ENCODE results near the gene PRRT1. TPM values are rescaled to one million over a fixed set of nuclear protein-coding genes. Genes with fewer than 3 reads are reported as not detected.

PRRT1 gene
- total RNA-seq, 4 donors from 2014 or later: 0.49 to 0.81 (median 0.67) TPM; not detected in 1

DNA sequence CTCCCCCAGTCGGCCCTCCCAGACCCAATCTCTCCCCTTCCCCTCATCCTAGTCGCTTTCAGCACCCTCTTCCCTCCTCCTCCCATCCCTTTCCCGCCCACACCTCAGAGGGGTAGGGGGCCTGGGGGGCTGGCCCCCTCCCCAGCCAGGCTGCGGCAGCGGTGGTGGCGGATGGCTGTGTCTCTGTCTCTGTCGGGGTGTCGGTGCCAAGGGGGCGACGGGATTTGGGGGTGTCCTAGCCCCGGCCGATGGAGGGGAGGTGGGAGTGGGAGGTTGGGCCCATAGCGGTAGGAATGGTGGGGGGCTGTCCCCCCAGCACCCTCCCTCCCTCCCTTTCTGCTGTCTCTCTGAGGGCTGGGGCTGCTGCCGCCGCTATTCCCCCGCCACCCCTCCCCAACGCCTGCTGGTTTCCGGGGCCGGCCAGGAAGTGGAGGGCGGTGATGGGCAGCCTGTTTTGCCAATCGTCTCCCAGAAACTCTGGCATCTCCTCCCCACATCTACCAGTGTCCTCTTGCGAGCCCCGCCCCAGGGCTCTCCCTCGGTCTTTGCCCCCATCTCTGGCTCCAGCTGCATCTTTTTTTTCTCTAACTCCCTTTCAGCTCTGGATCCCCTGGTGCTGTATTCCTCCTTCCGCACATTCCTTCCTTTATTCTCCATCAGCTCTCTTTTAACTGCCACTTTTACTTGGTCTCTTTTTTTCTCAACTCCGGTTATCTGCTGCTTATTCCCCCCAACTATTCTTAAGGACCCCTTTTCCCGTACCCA, 24.2 kb upstream of the PRRT1 start, which contains the start of gene AGPAT1:
AGPAT1 (minus strand) TSS at position 374 of the 765 bp plus-strand sequence. CDS start 4,588 bp downstream, outside the sequence.
- peaks cover 25 to 35% of the 10 kb centered on the region in 2 donors for H3K4me1 ChIP-seq
- intact Hi-C loops (cut with DNase I): no loop called here
- peaks cover 0 to 1% of the 10 kb centered on the region in 2 donors for H3K36me3 ChIP-seq
- peak within 1 kb of the TSS; percentile 94 to 96 (median 94) for H3K27ac ChIP-seq
- peak; percentile 96 for DNase-seq
- H3K27me3 ChIP-seq: no peaks in the 10 kb centered on the region
- TF ChIP-seq POLR2A (IDR thresholded peaks at IDR 0.05): peak in 1 of 2 donors; percentile 80
- TF ChIP-seq, protein P1, sequence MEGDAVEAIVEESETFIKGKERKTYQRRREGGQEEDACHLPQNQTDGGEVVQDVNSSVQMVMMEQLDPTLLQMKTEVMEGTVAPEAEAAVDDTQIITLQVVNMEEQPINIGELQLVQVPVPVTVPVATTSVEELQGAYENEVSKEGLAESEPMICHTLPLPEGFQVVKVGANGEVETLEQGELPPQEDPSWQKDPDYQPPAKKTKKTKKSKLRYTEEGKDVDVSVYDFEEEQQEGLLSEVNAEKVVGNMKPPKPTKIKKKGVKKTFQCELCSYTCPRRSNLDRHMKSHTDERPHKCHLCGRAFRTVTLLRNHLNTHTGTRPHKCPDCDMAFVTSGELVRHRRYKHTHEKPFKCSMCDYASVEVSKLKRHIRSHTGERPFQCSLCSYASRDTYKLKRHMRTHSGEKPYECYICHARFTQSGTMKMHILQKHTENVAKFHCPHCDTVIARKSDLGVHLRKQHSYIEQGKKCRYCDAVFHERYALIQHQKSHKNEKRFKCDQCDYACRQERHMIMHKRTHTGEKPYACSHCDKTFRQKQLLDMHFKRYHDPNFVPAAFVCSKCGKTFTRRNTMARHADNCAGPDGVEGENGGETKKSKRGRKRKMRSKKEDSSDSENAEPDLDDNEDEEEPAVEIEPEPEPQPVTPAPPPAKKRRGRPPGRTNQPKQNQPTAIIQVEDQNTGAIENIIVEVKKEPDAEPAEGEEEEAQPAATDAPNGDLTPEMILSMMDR (IDR thresholded peaks at IDR 0.05): no peak
- WGBS, 2 donors: 0% methylated on average over 19 to 22 of the region's 27 CpGs
- no peaks in the 10 kb centered on the region for H3K9me3 ChIP-seq
- peak within 1 kb of the TSS; percentile 72 to 98 (median 96) for H3K4me3 ChIP-seq (replicated peaks in 1 of 3)

DNA sequence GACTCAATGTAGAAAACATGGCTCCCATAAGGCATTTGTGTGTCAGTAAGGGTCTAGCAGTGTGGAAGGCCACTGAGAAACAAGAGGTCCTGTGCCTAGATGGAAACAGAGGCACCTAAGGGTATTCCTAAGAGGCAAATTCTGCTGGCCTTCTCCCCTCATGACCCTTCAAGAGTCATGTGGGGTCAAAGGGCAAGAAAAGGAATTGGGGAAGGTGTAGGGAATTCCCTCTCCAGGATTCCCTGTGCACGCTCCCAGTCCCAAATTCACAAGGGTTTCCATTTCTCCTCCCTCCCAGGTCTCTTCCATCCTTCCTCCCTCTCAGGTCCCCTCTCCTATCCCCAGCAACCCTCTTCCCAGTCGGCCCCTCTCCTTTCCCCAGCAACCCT, 23.6 kb upstream of the PRRT1 start:
- no peak for TF ChIP-seq POLR2A (IDR thresholded peaks at IDR 0.05)
- TF ChIP-seq, protein P1 (IDR thresholded peaks at IDR 0.05): no peak
- Histone ChIP-seq H3K4me1 (peaks cover 25 to 35% of the 10 kb centered on the region in 2 donors), H3K27ac (peak overlapping the region in 2 of 3 donors; percentile 94), H3K36me3 (peaks cover 0 to 4% of the 10 kb centered on the region in 2 donors), H3K9me3 (no peaks in the 10 kb centered on the region), H3K4me3 (replicated peaks in 1 of 3) (peak overlapping the region; percentile 72 to 98 (median 96)), H3K27me3 (no peaks in the 10 kb centered on the region)
- no peak for DNase-seq
- intact Hi-C loops (cut with DNase I): no loop called here
- 11 to 16% methylated on average over 2 of the region's 2 CpGs for WGBS, 2 donors

DNA sequence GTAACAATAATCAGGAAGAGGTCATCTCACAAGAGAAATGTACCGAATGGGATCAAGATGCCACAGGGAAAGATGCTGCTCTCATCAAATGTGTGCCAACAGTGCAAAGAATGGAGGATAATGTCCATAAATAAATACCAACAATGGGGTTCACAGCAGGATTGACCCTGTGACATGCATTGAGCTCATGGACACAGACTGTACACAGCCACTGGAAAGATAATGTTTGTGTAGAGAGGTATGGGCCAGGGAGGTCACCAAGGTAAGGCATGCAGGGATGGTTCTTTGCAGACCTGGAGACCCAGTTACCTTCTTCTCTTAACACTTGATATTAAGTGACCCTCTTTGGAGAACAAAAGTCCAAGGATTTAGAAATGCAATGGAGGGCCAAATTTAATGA, 22.7 kb upstream of the PRRT1 start:
- Histone ChIP-seq H3K27me3 (no peaks in the 10 kb centered on the region), H3K4me1 (peaks cover 19 to 26% of the 10 kb centered on the region in 2 donors), H3K36me3 (peaks cover 0 to 11% of the 10 kb centered on the region in 2 donors), H3K4me3 (replicated peaks in 1 of 3) (no peak overlapping the region), H3K27ac (no peak overlapping the region), H3K9me3 (no peaks in the 10 kb centered on the region)
- TF ChIP-seq POLR2A (IDR thresholded peaks at IDR 0.05): no peak
- TF ChIP-seq, protein P1 (IDR thresholded peaks at IDR 0.05): no peak
- intact Hi-C loops (cut with DNase I): no loop called here
- no peak for DNase-seq
- WGBS, 2 donors: 88 to 92% methylated on average over 1 of the region's 1 CpG

DNA sequence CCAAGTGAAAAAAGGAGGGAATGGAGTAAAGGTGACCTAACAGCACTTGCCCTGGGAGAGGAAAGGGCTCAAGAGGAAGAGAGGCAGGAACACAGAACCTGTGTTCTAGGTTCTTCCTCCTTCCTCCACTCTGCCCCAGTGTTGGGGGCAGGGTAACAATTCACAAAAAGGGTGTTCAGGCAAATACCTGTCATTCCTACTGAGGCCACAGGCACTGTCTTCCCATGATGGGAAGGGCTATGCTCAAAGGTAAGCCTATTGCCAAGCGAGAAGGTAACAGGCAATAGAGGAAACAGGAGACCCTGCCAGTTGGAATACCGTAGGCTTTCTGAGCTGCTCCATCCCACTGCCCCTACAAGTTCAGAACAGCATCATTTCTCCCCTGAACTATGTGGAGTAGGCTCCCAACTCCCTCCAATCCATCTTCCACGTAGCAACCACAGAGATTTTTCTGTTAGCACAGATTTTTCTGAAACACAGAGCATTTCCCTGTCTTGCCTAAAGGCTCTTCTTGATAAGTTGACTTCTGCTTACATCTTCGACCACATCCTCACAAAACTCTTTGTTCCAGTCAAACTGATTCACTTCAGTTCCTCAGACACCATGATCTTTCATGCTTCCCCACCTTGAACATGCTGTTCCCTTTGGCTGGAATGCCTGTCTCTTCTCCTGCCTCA, 21.4 kb upstream of the PRRT1 start:
- Histone ChIP-seq H3K27me3 (no peaks in the 10 kb centered on the region), H3K4me3 (replicated peaks in 1 of 3) (no peak overlapping the region), H3K36me3 (peaks cover 0 to 16% of the 10 kb centered on the region in 2 donors), H3K27ac (no peak overlapping the region), H3K9me3 (no peaks in the 10 kb centered on the region), H3K4me1 (peaks cover 12 to 19% of the 10 kb centered on the region in 2 donors)
- DNase-seq: no peak
- 72 to 82% methylated on average over 4 of the region's 4 CpGs for WGBS, 2 donors
- intact Hi-C loops (cut with DNase I): no loop called here
- TF ChIP-seq POLR2A (IDR thresholded peaks at IDR 0.05): no peak
- TF ChIP-seq, protein P1 (IDR thresholded peaks at IDR 0.05): no peak

DNA sequence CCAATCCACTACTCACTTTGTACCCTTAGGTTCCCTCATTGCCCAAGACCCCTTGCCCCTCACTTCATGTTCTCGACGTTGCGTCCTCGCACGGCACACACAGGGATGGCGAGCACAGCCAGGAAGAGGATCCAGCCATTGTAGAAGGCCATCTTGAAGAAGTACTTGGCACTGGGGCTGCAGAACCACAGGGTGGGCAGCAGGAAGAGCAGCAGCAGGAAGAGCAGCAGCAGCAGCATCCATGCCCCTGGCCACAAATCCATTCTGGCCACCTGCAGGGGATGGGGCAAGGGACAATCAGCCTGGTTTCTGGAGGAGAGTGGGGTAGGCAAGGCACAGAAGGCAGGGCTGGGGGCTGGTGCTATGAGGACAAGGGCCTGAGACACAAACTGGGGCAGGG, 19.5 kb upstream of the PRRT1 start:
- Histone ChIP-seq H3K9me3 (no peaks in the 10 kb centered on the region), H3K36me3 (peaks cover 8 to 32% of the 10 kb centered on the region in 2 donors), H3K27me3 (no peaks in the 10 kb centered on the region), H3K4me1 (peaks cover 8% of the 10 kb centered on the region in 2 donors), H3K4me3 (replicated peaks in 1 of 3) (no peak overlapping the region), H3K27ac (no peak overlapping the region)
- no peak for DNase-seq
- intact Hi-C loops (cut with DNase I): no loop called here
- 94 to 96% methylated on average over 6 of the region's 6 CpGs for WGBS, 2 donors
- TF ChIP-seq POLR2A (IDR thresholded peaks at IDR 0.05): no peak
- TF ChIP-seq, protein P1 (IDR thresholded peaks at IDR 0.05): no peak

All from thyroid gland (tissue), 4 donors.